SU-DHL-6 (cell line): ENCODE data around the gene NREP.

ENCODE experiments used
- H2AFZ ChIP-seq: fragments of 200-600 bp; sonication (generic); 2 replicates; pipeline ENCODE4 v1.6.1; 2014; ENCODE audit warnings: low read depth, mild to moderate bottlenecking, moderate library complexity, mixed read lengths, antibody characterized with exemption, low read length; ENCODE audit not compliant: severe bottlenecking
- H3F3A ChIP-seq: fragments of 200-600 bp; shearing (Covaris generic); 2 replicates; pipeline ENCODE4 v1.6.0; 2016; ENCODE audit warnings: antibody characterized with exemption, mild to moderate bottlenecking; ENCODE audit not compliant: insufficient read depth
- H3K27ac ChIP-seq: fragments of 200-600 bp; sonication (generic); 2 replicates; pipeline ENCODE4 v1.5.1; 2016; ENCODE audit warnings: low read depth, mild to moderate bottlenecking, low read length, moderate library complexity, mixed read lengths
- H3K27me3 ChIP-seq: fragments of 200-600 bp; sonication (generic), shearing (Covaris generic); 2 replicates; pipeline ENCODE4 v1.6.0; 2014; ENCODE audit warnings: mild to moderate bottlenecking, low read length
- H3K36me3 ChIP-seq: fragments of 200-600 bp; sonication (generic); 2 replicates; pipeline ENCODE4 v1.6.1; 2014; ENCODE audit warnings: mild to moderate bottlenecking, low read length, mixed read lengths
- H3K4me2 ChIP-seq: fragments of 300-600, 200-600 bp; shearing (Covaris generic), sonication (generic); 2 replicates; pipeline ENCODE4 v1.6.0; 2014; ENCODE audit warnings: low read length, low read depth, mild to moderate bottlenecking; ENCODE audit not compliant: poor library complexity, severe bottlenecking
- H3K4me3 ChIP-seq: fragments of 200-600 bp; sonication (generic); 2 replicates; pipeline ENCODE4 v1.5.1; 2014; ENCODE audit warnings: antibody characterized with exemption, low read length, mild to moderate bottlenecking, mixed read lengths; ENCODE audit not compliant: insufficient read depth, poor library complexity, severe bottlenecking
- H3K79me2 ChIP-seq: fragments of 200-600 bp; sonication (generic); 2 replicates; pipeline ENCODE4 v1.6.1; 2014; ENCODE audit warnings: mild to moderate bottlenecking, low read length, moderate library complexity; ENCODE audit not compliant: insufficient read depth
- H3K9ac ChIP-seq: fragments of 200-600 bp; sonication (generic); 2 replicates; pipeline ENCODE4 v1.7.0; 2014; ENCODE audit warnings: mild to moderate bottlenecking, low read length
- H3K9me2 ChIP-seq: fragments of 200-600 bp; sonication (generic); replicated peaks from 2 replicates; pipeline ENCODE4 v1.6.1; 2014; ENCODE audit warnings: low read length; ENCODE audit not compliant: insufficient read depth
- H3K9me3 ChIP-seq: fragments of 200-600 bp; sonication (generic); 2 replicates; pipeline ENCODE4 v1.6.1; 2014; ENCODE audit warnings: low read length, mixed read lengths; ENCODE audit not compliant: insufficient read depth
- H4K20me1 ChIP-seq: fragments of 200-600 bp; sonication (generic); 2 replicates; pipeline ENCODE4 v1.6.1; 2014; ENCODE audit warnings: low read depth, mild to moderate bottlenecking, antibody characterized with exemption, low read length, moderate library complexity, mixed read lengths
- EZH2phosphoT487 ChIP-seq: fragments of 200-600 bp; sonication (generic), shearing (Covaris generic); conservative IDR thresholded peaks from 2 replicates; pipeline ENCODE4 v1.6.1; 2018; ENCODE audit warnings: mild to moderate bottlenecking, antibody characterized with exemption, low read length, moderate library complexity, mixed read lengths
- TF ChIP-seq, protein P1 (sequence below): fragments of 200-600 bp; sonication (generic); IDR thresholded peaks from one replicate; pipeline ENCODE4 v1.5.1; 2017; ENCODE audit warnings: antibody characterized with exemption, mild to moderate bottlenecking, low read length, moderate library complexity; ENCODE audit not compliant: insufficient read depth, poor library complexity, severe bottlenecking

Gene NREP

DNA sequence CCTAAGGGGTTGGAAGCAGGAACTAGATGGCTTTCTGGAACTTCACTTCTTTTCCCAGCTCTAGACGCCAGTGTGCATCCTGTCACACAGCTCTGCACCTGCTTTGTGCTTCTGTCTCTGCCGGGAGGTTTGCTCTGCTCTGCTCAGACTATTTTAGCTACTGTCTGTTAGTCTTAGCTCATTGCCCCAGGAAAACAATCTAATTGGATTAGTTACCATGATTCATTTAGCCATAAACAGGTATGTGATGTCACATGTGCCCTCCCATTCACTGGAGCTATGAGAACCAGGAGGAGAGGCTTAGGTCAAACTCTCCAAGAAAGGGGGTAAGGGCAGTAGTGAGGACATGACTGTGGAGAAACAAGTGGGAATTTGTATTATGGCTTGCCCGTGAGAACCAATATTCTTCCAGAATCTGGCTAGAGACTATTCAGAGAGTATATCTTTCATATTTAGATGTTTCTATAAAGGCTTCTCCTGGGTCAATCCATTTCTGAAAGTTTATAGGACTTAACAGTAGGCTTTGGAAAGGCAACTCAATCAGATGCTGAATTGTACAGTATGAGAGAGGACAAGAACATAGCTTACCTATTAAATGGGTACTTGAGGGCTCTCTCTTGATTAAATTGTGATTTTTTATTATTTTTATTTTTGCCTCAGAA lies 22.4 kb upstream of the NREP start:
- no peak overlapping the region for H3K9ac ChIP-seq

DNA sequence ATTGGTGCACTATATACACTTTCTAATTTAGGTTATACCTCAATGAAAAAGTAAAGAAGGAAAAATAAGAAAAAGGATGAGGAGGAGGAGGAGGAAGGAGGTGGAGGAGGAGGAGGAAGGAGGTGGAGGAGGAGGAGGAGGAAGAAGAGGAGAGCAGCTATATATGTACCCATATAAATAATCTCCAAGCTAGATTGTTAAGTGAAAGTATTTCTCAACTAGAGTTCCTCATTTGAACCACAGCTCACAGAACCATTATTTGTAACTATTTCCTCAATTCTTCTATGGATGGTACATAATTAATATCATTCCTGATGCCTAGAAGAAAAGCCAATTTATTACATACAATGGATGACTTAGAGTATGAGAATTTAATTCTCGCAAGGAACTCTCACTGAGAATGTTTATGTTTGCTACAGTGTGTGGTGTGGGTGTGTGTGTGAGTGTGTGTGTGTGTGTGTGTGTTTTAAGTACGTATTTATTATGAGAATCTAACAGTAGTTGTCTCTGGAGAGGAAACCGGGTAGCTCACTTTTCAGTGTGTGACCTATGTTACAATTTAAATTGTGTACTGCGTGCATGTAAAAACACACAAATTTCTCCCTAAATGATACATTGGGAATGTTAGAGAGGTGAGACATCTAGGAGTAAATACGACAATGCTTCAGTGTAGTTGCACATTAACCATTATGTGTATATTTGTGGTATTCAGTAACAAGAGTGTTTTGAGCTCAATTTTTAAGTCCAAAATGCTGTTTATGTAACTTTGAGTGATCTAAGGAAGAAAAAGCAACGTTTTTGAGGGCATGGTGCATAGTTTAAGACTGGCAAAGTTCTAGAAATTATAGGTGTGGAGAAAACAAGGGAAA lies 20.2 kb upstream of the NREP start:
- Histone ChIP-seq H3K4me3 (no peak overlapping the region), H3K79me2 (no peaks in the 10 kb centered on the region), H3K4me2 (no peak overlapping the region), H2AFZ (no peak overlapping the region), H3K27me3 (no peaks in the 10 kb centered on the region), H3K27ac (no peak overlapping the region), H3K9ac (no peak overlapping the region), H3K9me3 (no peaks in the 10 kb centered on the region), H4K20me1 (no peaks in the 10 kb centered on the region), H3K36me3 (no peaks in the 10 kb centered on the region), H3F3A (no peaks in the 10 kb centered on the region), H3K9me2 (no peaks in the 10 kb centered on the region)
- TF ChIP-seq EZH2phosphoT487, result no peak
- TF ChIP-seq, protein P1, sequence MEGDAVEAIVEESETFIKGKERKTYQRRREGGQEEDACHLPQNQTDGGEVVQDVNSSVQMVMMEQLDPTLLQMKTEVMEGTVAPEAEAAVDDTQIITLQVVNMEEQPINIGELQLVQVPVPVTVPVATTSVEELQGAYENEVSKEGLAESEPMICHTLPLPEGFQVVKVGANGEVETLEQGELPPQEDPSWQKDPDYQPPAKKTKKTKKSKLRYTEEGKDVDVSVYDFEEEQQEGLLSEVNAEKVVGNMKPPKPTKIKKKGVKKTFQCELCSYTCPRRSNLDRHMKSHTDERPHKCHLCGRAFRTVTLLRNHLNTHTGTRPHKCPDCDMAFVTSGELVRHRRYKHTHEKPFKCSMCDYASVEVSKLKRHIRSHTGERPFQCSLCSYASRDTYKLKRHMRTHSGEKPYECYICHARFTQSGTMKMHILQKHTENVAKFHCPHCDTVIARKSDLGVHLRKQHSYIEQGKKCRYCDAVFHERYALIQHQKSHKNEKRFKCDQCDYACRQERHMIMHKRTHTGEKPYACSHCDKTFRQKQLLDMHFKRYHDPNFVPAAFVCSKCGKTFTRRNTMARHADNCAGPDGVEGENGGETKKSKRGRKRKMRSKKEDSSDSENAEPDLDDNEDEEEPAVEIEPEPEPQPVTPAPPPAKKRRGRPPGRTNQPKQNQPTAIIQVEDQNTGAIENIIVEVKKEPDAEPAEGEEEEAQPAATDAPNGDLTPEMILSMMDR, result no peak

More for the DNA sequence above, 22.4 kb upstream of the NREP start:
- H3K4me2 ChIP-seq, result no peak overlapping the region
- H3K27me3 ChIP-seq, result no peaks in the 10 kb centered on the region
- TF ChIP-seq, protein P1, result no peak
- TF ChIP-seq EZH2phosphoT487, result no peak
- H3K27ac ChIP-seq, result no peak overlapping the region
- no peak overlapping the region for H2AFZ ChIP-seq
- no peaks in the 10 kb centered on the region for H3K36me3 ChIP-seq
- H3K9me3 ChIP-seq, result no peaks in the 10 kb centered on the region
- no peaks in the 10 kb centered on the region for H3K9me2 ChIP-seq
- no peak overlapping the region for H3K4me3 ChIP-seq
- H3F3A ChIP-seq, result no peaks in the 10 kb centered on the region
- H3K79me2 ChIP-seq, result no peaks in the 10 kb centered on the region
- no peaks in the 10 kb centered on the region for H4K20me1 ChIP-seq

DNA sequence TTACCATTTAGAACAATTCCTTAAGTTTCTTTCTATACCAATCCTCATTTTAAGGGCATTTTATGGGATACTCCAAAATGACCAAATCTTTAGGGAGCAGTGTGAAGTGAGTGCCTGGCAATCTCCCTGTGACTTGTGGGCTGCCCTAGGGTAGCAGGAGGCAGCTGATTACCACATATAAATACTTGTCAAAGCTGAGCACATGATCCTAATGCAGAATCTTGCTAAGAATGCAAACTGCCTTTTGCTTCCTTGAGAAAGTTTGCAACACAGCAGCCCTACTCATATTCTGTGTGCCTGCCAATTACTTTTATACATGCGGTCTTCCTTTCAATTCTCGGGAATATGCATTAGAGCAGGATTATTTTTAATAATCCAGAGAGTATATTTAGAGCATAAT lies 18.2 kb upstream of the NREP start:
- Histone ChIP-seq H3K9me3 (no peaks in the 10 kb centered on the region), H3K4me2 (no peak overlapping the region), H4K20me1 (no peaks in the 10 kb centered on the region), H3K79me2 (no peaks in the 10 kb centered on the region), H2AFZ (no peak overlapping the region), H3K4me3 (no peak overlapping the region), H3K9me2 (no peaks in the 10 kb centered on the region), H3K27me3 (no peaks in the 10 kb centered on the region), H3F3A (no peaks in the 10 kb centered on the region), H3K27ac (no peak overlapping the region), H3K9ac (no peak overlapping the region), H3K36me3 (no peaks in the 10 kb centered on the region)
- TF ChIP-seq EZH2phosphoT487, result no peak
- TF ChIP-seq, protein P1, result no peak
